Stimulated activated CD8-positive, alpha-beta memory T cell treated with anti-CD3 and anti-CD28 coated beads, Interleukin-4, amount 100 ng/mL, for 4 hours (primary cell): ENCODE results near the gene CRB2.

ENCODE experiments used
- DNase-seq, 2 donors: peaks; one replicate each; pipeline ENCODE4 v3.0.0-alpha.2; 2020; ENCODE audit warnings: low read depth in 2 of 2, low spot score in 1 of 2

CRB2 gene

DNA sequence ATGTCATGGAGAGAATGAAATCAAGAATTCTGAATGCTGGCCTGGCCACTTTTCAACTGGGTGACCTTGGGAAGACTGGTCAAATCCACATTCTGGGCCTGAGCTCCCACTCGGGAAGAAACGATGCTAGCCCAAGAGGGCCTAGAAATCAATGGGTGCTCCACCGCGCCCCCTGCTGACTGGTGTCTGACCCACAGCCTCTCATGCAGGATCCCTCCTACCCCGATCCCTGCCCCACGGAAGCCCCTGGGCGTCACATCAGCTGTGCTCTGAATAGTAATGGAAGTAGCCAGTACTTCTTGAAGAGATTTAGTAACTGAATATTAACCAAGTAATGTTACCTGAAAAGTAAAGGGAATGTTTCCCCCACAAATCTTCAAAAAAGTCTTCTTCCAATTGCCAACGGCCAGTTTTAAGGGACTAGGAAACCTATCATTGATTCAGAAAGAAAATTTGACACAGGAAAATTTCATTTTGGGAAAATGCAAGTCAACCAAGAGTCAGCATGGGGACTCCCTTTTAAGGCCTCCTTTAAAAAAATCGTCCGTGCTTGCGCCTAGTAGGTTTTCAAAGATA is 43.9 kb downstream of the CRB2 start:
- no peak for DNase-seq

DNA sequence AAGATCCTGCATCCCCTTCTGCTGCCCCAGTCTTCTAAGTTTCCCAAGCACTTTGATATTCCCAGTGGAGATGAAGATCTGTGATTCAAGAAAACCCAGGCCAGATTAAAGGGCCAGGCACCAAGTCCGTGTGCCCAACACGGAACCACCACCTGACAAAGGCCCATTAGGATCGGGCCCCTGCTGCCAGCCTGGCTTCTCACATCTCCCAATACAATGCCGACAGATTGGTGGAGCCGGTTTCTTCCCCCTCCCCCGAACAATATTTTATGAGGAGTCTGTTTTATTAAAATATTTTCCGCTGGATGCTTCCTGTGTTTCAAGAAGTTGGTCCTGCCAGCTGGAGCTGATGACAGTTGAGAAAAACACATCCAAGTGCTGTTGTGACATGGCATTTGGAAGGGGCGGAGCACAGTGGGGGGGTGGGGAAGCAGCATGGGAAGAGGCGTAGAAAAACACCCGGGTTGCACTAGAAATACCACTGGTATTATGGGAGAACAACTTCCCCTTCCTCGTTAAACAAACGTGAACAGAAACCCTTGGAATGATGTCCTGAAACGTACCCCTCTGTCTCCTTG is 45.0 kb downstream of the CRB2 start:
- DNase-seq, result no peak

DNA sequence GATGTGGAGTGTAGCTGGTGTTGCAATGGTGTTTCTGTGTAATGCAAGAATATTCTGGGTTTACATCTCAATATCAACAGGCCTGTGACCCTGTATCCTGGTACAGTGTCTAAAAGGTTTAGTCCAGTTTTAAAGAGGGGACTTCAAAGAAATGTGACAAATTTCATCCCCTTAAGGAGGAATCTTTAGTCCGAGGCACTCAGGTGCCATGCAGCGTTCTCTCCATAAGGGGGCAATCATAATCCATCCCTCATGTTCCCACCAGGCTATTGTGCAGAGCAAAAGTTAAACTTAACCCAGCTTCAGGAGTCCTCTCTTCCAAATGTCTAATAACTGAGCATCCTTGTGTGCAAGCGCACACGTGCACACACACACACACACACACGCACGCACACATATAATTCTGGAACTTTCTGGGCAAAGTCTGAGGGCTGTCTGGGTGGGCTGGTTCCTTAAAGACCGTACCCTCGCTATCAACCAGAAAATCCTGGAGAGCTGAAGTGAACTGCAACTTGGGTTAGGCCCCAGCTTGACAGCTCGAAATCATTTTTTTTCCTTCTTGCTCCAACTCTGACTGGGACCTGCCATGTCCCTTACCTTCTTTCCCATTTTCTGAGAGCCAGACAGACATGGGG is 46.0 kb downstream of the CRB2 start:
- DNase-seq, result no peak

DNA sequence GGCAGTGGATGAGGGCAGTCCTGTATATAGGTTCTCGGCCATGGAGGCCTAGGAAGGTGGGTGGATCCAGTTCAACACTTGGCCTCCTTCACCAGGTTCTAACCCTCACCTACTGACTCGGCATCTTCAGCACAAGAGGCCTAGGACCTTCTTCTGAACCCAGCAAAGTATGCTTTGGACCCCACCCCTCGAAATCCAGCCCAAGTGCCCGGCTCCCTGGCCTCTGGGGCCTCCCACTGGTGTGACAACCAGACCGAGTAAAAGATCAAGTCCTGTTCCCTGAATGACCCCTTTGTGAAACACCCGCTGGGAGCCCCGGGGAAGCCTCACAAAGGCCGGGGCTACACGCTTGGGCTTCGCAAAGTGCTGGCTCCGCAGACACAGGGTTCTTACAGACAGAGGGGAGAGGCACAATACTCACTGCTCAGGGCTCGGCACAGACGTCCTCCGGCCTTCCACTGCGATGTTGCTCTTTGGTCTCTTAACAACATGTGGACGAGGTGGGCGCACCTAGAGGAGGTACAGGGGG is 47.0 kb downstream of the CRB2 start:
- no peak for DNase-seq

DNA sequence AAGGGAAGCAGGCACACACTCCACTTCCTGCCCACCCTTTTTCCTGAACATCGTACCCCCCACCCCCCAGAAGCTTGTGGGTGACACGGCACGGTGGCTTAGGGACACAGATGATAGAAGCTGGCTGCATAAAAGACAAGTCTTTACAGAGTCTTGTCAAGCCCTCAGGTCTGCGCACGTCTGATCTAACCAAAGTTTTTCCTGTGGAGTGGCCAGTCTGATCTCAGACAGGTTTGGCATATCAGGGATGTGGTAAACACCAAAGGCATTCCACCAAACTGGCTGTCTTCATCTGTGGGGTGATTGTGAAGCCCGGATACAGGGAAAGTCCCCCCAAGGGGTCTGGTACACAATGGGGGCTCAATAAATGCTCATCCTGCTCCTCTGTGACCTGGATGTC is 50.0 kb downstream of the CRB2 start:
- DNase-seq, result no peak

DNA sequence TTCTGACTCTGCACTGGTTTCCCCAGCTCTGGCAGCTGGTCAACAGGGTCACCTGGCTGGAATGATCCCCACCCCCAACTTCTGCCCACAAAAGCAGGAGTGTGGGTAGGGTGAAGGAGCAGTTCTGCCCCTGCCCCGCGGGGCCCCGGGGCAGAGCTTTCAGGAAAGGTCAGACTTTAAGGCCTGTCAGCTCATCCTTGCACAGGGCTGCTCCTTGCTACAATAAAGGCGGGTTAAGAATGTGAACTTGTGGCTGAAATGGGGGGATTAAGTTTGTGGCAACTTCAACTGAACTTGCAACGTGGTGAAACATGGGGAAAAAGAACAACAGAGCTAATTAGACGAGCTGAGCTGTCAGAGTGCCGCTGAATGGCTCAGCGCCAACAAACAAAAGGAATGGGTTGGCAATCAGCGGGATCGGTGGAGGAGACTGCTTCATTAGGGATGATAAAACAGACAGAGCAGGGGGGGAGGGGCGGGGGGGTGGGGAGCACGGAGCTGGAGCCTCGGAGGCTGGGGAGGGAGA is 50.8 kb downstream of the CRB2 start:
- no peak for DNase-seq

DNA sequence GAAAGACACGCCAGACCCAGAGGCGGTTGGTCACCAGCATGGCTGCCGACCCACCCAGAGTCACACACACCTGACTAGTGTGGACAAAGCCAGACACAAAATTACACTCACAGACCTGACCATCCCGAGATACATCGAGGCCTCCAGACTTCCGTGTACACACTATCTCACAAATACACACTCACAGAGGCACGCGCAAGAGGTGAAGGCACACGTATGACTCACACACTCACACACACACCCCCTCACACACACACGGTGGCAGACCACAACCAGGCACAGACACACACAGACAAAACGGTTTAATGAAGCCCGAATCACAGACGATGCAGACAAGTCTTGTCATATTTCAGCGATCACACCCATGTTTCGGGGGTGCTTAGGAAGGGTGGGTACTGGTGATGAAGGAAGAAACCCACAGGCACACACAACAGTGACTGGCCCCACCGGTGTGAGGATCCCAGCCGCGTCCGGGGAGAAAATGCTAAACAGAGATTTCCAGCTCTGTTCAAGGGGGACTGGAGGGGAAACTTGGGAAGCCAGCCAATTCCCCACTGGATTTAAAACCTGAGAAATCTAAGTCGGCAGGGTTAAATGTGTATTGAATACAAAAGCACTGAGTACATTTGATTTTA is 51.3 kb downstream of the CRB2 start:
- DNase-seq, result no peak

DNA sequence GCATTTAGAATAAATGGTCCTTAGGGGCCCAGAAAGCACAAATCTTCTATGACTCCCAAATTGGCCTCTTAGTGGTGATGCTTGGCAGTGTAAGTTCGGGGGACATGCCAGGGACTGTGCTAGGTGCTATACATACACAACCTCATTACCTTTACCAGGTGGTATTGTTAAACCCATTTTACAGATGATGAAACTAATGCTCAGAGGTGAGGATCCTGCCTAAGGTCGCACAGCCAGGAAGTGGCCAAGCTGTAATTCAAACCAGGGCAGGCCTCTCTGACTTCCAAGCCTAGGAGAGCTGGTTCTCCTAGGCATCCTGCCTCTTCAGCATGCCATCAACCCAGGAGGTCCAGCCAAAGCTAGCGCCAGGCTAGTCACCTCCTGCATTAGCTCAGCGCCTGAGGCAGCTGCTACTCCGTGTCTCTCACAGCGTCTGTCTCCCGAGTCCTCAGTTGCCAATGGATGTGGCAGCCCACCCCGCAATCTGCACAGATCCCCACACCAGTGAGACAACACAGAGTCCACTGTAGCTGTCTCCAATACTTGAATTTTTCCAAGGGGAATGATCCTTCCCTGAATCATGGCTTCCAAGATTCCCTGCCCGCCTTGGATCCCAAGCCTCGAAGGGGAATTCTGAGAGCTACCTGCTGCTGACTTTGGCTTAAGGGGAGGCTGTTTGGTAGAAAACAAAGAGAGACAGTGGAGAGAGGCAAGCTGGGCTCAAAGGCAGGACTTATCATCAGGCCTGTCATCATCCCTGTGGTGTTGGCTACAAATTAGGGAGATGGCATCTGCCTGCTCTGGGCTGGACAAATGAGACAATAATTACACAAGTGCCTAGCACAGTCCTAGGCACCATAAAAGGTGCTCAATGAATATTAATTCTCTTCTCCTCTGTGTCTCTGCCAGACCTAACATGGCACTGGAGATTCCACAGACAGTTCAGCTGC is 52.6 kb downstream of the CRB2 start:
- DNase-seq, result no peak

DNA sequence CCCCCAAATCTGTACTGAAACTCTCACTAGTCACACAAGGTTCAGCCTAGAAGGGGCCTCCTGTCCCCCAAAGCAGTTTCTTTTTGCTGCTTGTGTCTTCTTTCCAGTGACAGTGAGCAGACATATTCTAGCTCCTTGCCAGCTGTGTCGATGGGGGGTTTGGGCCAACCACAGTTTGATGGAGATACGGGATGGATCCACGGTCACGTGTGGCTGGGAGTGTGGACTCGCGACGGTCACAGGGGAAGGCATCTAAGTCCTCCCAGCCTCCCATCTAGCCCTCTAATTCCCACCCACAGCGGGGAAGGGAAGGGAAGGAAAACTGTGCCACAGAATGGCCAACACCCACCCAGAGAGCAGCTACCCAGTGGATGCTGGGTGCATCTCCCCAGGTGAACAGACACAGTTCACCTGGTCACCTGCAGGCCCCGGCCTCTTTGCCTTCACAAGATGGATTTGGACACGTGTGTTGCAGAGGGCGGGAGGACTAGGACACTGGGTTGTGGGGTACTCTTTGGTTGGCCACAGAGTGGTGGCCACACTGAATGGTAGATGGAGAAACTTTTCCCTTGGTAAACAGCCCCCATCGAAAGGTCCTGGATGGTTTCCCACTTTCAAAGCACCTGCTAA is 54.4 kb downstream of the CRB2 start:
- no peak for DNase-seq

DNA sequence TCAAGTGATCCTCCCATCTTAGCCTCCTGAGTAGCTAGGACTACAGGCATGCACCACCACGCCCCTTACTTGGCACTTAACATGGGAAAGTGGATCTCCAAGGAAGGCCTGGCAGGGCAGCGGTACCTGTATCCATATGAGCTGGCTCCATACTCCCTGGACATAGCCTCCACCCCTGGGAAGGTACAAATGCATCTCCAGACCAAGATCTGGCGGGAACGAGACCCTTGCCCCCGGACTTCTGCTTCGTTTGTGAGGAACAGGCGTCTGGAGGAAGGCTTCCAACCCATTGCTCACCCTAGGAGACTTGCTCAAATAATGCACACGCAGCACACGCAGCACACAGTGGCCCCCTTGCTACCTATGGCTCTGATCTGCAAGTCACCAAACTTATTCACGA is 55.2 kb downstream of the CRB2 start:
- DNase-seq, result no peak

DNA sequence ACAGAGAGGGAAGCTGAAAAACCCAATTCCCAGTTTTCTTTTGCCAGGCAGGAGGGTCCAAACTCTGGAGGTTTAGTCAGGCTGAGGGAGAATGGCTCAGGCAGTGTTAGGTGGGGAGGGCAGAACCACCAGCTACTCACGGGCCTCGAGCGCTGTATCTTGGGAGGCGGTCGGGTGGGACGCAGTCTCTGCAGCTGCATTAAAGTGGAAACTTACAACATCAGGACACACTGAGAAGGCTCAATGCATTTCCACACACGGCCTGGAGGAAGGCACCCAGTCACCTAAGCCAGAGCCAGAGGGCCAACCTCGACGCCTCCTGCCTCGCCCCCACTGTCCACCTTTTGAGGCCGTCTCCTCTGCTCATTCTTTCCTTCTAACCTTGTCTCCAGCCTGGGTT is 55.6 kb downstream of the CRB2 start:
- no peak for DNase-seq

DNA sequence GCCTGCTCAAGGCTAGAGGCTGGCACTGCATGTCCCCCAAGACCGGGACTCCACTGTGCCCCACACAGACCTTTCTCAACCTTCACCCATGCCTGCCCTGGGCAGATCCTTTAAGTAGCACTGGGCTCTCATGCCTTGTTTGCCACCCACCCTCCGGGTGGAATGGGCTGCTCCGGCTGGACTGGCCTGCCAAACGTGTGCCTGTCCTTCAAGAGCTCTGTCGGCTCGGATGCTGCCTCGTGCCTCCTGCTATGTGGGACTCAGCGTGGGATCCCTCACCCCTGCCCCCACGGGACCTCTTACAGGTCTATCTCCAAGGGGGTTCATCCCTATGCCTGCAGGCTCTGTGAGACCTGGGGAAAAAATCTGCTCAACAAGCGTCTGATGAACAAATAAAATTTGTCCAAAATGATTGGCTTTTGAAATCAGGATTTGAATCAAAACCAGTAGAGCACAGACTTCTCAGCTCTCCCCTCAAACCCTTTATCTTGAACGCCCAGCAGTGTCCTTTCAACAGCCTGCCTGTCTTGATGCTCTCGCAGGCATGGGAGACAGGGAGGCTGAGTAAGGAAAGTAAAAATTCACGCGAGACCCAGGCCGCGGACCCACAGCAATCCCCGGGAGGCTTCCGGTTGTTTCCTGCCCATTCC is 56.3 kb downstream of the CRB2 start:
- no peak for DNase-seq

DNA sequence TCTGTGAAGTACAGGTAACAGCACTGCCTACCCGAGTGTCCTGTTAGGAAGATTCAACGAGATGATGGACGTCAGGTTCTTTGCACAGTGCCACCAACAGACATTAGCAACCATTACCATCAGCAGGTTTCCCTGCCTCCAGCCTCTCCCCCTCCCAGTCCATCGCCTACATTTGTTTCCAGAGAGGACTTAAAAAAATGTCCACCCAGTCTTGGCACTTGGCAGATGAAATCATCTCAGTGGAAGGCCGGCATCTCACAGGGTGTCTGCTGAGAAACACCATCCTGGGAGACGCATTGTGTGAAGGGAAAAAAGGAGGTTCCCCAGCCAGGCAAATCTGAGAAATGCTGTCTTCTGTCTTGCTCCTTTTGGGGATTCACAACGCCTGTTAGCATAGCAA is 58.2 kb downstream of the CRB2 start:
- DNase-seq, result no peak

DNA sequence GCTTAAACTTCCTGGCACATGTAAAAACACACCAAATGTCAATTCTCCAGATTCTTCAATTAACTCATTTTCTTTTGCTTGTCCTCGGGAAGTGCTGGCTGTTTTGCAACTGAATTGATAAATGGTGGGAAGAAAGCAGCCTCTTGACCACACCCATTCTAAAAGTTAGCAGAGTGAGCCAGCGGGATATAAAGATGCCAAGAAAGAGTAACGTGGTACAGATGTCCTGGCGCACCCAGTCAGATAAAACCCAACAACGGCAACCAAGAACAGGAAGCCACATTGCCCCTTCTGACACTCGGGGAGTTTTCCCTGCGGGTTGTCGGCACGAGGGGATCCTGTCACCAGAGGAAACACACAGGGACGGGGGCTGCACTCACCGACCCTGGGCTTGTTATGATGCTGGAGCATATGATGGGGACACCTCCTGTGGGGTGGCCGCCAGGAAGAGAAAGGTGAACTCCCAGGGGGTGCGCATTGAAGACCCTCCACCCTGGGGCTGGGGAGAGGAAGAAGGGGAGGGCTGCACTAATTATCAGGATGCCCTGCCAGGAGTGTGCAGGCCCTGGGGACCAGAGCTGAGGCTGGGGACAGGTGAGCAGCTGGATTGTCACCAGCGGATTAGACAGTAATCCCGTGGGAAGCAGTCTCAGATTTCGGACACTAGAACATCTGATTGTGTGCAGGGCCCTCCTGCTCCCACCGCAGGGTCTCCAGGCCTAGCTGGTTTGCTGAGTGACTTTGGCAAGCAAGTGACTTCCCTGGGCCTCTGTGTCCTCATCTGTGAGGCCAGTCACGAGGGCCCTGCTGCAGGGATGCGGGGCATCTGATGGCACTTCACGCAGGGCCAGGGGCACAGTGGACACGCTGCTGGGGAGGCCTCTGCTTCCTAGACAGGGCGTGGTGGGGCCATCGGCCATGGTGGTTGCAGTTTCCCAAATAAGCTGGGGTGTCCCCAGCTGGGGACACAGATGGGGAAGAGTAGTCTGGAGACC is 59.2 kb downstream of the CRB2 start:
- no peak for DNase-seq

DNA sequence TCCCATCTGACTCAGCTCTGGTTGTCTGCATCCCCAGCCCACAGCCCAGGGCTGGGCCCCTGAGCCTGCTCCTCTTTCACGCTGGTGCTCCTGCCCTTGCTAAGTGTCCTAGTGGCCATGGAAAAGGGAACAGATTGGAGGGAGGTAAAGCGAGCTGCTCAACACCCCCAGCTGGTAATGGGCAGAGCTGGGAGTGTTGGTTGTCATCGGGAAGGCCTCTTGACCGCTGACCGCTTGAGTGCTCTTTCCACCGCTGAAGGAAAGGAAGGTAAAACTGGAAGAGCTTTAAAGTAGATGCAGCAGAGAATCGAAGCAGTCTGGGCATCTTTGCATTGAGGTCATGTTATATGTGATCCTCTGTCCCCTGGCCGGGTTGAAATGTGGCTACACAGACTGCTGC is 60.2 kb downstream of the CRB2 start:
- DNase-seq, result no peak

DNA sequence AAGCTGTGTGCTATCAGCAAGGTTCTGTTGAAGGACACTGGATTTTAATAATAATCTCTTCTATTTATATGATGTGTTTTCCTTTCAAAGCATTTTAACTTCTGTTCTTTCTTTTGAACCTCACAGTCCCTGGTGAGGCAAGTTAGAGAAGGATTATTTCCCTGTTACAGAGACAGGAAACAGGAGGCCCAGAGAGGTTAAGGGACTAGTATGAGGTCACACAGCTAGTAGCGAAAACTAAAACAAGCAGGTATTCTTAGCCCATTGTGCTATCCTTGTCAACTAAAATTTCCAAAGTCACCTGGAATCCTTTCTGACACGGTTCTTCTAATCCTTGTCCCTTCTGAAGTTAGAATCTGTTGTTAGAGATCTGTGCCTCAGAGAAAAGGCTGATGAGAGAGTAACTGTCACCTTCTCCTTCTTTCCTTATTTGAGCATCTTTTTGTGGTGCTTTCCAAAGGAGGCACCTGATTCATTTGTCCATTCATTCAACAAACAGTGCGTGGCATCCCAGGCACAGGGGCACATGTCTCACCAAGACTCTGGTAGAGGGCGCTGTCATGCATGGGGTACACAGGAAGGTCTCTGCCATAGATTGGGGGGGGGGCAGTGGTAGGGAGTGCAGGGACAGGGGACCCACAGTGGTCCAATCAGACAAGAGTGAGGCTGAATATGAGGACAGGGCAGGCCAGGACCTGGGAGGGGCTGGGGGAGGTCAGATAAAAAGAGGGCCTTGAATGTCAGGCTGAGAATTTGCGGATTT is 61.5 kb downstream of the CRB2 start:
- no peak for DNase-seq

DNA sequence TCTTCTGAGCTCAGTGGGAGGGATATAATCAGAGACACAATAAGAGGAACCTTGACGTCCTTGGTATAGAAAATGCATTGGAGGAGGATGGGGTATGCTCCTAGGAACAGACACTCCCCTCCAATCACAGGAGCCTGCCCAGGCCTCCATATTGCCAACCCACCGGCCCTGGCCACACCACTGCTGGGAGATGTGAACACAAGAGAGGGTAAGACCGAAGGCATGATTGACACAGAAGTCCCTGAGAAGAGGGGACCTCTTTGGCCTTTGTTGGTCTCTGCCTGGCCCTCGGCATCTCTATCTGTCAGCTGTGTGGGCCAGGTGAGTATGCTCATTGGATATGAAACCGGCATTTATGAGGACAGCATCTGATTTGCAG is 62.0 kb downstream of the CRB2 start:
- DNase-seq, result no peak

DNA sequence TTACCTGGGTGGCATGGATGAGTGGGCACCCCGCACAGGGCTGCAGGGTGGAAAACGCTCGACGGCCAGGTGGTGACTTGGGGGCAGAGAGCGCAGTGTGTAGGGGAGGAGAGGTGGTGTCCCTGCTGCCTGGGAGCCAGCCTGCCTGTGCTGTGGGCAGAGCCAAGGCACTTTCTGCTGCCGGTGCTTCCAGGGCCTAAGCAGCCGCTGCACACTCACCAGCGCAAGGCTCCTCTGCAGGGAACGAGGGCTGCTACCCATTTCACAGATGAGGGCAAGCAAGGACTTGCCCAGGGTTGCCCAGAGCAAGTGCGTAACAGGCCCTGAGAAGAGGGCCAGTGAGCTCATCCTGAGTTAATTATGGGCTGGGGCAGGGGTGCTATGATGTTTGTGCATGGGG is 62.5 kb downstream of the CRB2 start:
- DNase-seq, result no peak
